HEK293 (cell line): ENCODE measurements around the gene NCMAP.
A peak's percentile ranks its signal among the peaks of the same experiment; 100 is the strongest.

ENCODE experiments used
- CTCF ChIA-PET: fragments of 350-600 bp; formaldehyde crosslinking; extraction: SDS; loops from one replicate; lab custom pipeline; 2021; ENCODE audit warnings: antibody characterized with exemption; lab: Yijun Ruan, JAX
- POLR2A ChIA-PET: fragments of 300-600 bp; formaldehyde crosslinking; extraction: SDS; loops from one replicate; lab custom pipeline; 2020; ENCODE audit warnings: antibody characterized with exemption, inconsistent platforms; lab: Yijun Ruan, JAX
- H3K27ac ChIP-seq: fragments of 200-500 bp; sonication (Bioruptor generic); 2 replicates; pipeline ENCODE4 v1.5.1; 2014; ENCODE audit warnings: low read depth, low read length, control low read depth, inconsistent platforms; ENCODE audit errors: extremely low read depth
- H3K36me3 ChIP-seq, 2 experiments: fragments of 200-500 bp in 1 of 2; sonication (Bioruptor generic) in 1 of 2; 1 replicate in 1 of 2; 2 replicates in 1 of 2; pipeline ENCODE4 v1.5.1; 2014 to 2017; ENCODE audit warnings: inconsistent platforms in 2 of 2, low read length in 2 of 2; ENCODE audit not compliant: control insufficient read depth in 2 of 2, insufficient read depth in 1 of 2
- H3K4me1 ChIP-seq: fragments of 200-500 bp; sonication (Bioruptor generic); 2 replicates; pipeline ENCODE4 v1.5.1; 2014; ENCODE audit warnings: mild to moderate bottlenecking, low read length, inconsistent platforms; ENCODE audit not compliant: control insufficient read depth, insufficient read depth
- H3K4me3 ChIP-seq: 2 replicates; pipeline ENCODE4 v1.5.1; 2011; ENCODE audit warnings: low read depth, mild to moderate bottlenecking, control low read depth, low read length, moderate library complexity
- H3K9me3 ChIP-seq: fragments of 200-500 bp; sonication (Bioruptor generic); 2 replicates; pipeline ENCODE4 v1.5.1; 2014; ENCODE audit warnings: low read depth, low read length, inconsistent platforms; ENCODE audit not compliant: control insufficient read depth, insufficient read depth
- HOXC10 ChIP-seq: sonication (generic); formaldehyde crosslinking; IDR thresholded peaks from 2 replicates; pipeline ENCODE4 v1.8.1; 2023; ENCODE audit warnings: mild to moderate bottlenecking, missing genetic modification reagents
- KLF10 ChIP-seq: fragments of 450-650 bp; IDR thresholded peaks from 2 replicates; pipeline ENCODE4 v1.5.1; 2018; ENCODE audit warnings: missing biosample characterization, mild to moderate bottlenecking, missing genetic modification characterization
- MEIS1 ChIP-seq: sonication (generic); formaldehyde crosslinking; IDR thresholded peaks from 2 replicates; pipeline ENCODE4 v1.8.1; 2022; ENCODE audit warnings: missing genetic modification reagents, mild to moderate bottlenecking, borderline replicate concordance
- MYNN ChIP-seq: fragments of 450-650 bp; formaldehyde crosslinking; IDR thresholded peaks from 2 replicates; pipeline ENCODE4 v1.5.1; 2016; ENCODE audit warnings: missing biosample characterization, missing genetic modification characterization, borderline replicate concordance
- PRDM10 ChIP-seq: fragments of 450-650 bp; formaldehyde crosslinking; IDR thresholded peaks from 2 replicates; pipeline ENCODE4 v1.5.1; 2016; ENCODE audit warnings: missing biosample characterization, missing genetic modification characterization
- ZNF133 ChIP-seq: fragments of 450-650 bp; formaldehyde crosslinking; IDR thresholded peaks from 2 replicates; pipeline ENCODE4 v1.5.1; 2016; ENCODE audit warnings: missing biosample characterization, missing genetic modification characterization
- ZNF174 ChIP-seq: fragments of 450-650 bp; formaldehyde crosslinking; IDR thresholded peaks from 2 replicates; pipeline ENCODE4 v1.5.0; 2017; ENCODE audit warnings: missing biosample characterization, mild to moderate bottlenecking, missing genetic modification characterization
- ZNF394 ChIP-seq: fragments of 450-650 bp; formaldehyde crosslinking; IDR thresholded peaks from 2 replicates; pipeline ENCODE4 v1.5.1; 2016; ENCODE audit warnings: missing biosample characterization, missing genetic modification characterization, mild to moderate bottlenecking, moderate library complexity, borderline replicate concordance
- ZNF426 ChIP-seq: fragments of 450-650 bp; formaldehyde crosslinking; IDR thresholded peaks from 2 replicates; pipeline ENCODE4 v1.5.1; 2017; ENCODE audit warnings: missing biosample characterization, missing genetic modification characterization, mild to moderate bottlenecking, inconsistent platforms, moderate library complexity
- ZNF571 ChIP-seq: fragments of 450-650 bp; formaldehyde crosslinking; IDR thresholded peaks from 2 replicates; pipeline ENCODE4 v1.5.0; 2017; ENCODE audit warnings: missing biosample characterization, missing genetic modification characterization
- ZNF580 ChIP-seq: fragments of 450-650 bp; formaldehyde crosslinking; IDR thresholded peaks from 2 replicates; pipeline ENCODE4 v1.5.1; 2016; ENCODE audit warnings: missing biosample characterization, missing genetic modification characterization
- ZNF585B ChIP-seq: fragments of 450-650 bp; formaldehyde crosslinking; IDR thresholded peaks from 2 replicates; pipeline ENCODE4 v1.5.1; 2016; ENCODE audit warnings: missing biosample characterization, missing genetic modification characterization
- ZNF600 ChIP-seq: fragments of 450-650 bp; formaldehyde crosslinking; IDR thresholded peaks from 2 replicates; pipeline ENCODE4 v1.5.1; 2016; ENCODE audit warnings: missing biosample characterization, missing genetic modification characterization
- ZNF626 ChIP-seq: fragments of 450-650 bp; sonication (Bioruptor Pico); formaldehyde crosslinking; IDR thresholded peaks from 2 replicates; pipeline ENCODE4 v1.5.1; 2018; ENCODE audit warnings: missing biosample characterization, missing genetic modification characterization, inconsistent platforms
- ZNF701 ChIP-seq: fragments of 450-650 bp; formaldehyde crosslinking; IDR thresholded peaks from 2 replicates; pipeline ENCODE4 v1.5.1; 2016; ENCODE audit warnings: missing biosample characterization, missing genetic modification characterization
- ZNF76 ChIP-seq: fragments of 450-650 bp; formaldehyde crosslinking; IDR thresholded peaks from 2 replicates; pipeline ENCODE4; 2016; ENCODE audit warnings: low read depth, missing biosample characterization, missing genetic modification characterization, borderline replicate concordance
- ZNF830 ChIP-seq: fragments of 450-650 bp; IDR thresholded peaks from 2 replicates; pipeline ENCODE4 v1.5.0; 2018; ENCODE audit warnings: missing biosample characterization, missing genetic modification characterization, low read depth, mild to moderate bottlenecking, moderate library complexity
- ZSCAN18 ChIP-seq: fragments of 450-650 bp; formaldehyde crosslinking; IDR thresholded peaks from 2 replicates; pipeline ENCODE4 v1.5.1; 2016; ENCODE audit warnings: missing biosample characterization, missing genetic modification characterization
- ZXDB ChIP-seq: fragments of 450-650 bp; formaldehyde crosslinking; IDR thresholded peaks from 2 replicates; pipeline ENCODE4 v1.5.1; 2016; ENCODE audit warnings: missing biosample characterization, missing genetic modification characterization

The NCMAP gene

GRCh38 chr1:24600551-24600950, 44.7 kb downstream of the NCMAP start:
- H3K9me3 ChIP-seq: no peaks in the 10 kb centered on the region
- no peak overlapping the region for H3K27ac ChIP-seq
- POLR2A ChIA-PET: no interaction called here
- H3K36me3 ChIP-seq: no peaks in the 10 kb centered on the region
- H3K4me3 ChIP-seq: no peak overlapping the region
- TF ChIP-seq ZNF585B (tag by site-specific recombination) (no peak), ZNF133 (tag by site-specific recombination) (no peak), ZNF600 (tag by site-specific recombination) (peak; percentile 47; the same call in 1 of the 2 replicates), MYNN (no peak), PRDM10 (tag by site-specific recombination) (peak; percentile 13; the same call in 1 of the 2 replicates)
- CTCF ChIA-PET: interaction anchor here (0.5 kb wide), 1 partner anchor 59 kb away, joined by 3 read pairs; no protein-coding TSS in a partner anchor
- H3K4me1 ChIP-seq: peaks cover 4% of the 10 kb centered on the region

GRCh38 chr1:24605534-24606295, 49.8 kb downstream of the NCMAP start:
- Histone ChIP-seq H3K36me3 (no peaks in the 10 kb centered on the region), H3K27ac (no peak overlapping the region), H3K4me3 (no peak overlapping the region), H3K9me3 (no peaks in the 10 kb centered on the region), H3K4me1 (no peaks in the 10 kb centered on the region)
- no peak for TF ChIP-seq PRDM10 (tag by site-specific recombination)
- no peak for TF ChIP-seq ZNF571 (tag by site-specific recombination)
- no peak for TF ChIP-seq ZSCAN18 (tag by site-specific recombination)
- TF ChIP-seq ZNF701: no peak
- no peak for TF ChIP-seq ZNF626 (tag by site-specific recombination)
- TF ChIP-seq MEIS1 (CRISPR knock-in tag): no peak
- TF ChIP-seq ZNF394 (tag by site-specific recombination): no peak
- TF ChIP-seq KLF10 (tag by site-specific recombination): no peak
- TF ChIP-seq ZNF580 (tag by site-specific recombination): no peak
- no peak for TF ChIP-seq HOXC10 (CRISPR knock-in tag)
- no peak for TF ChIP-seq ZNF830 (tag by site-specific recombination)
- no peak for TF ChIP-seq ZXDB (tag by site-specific recombination)
- no peak for TF ChIP-seq ZNF76
- TF ChIP-seq ZNF174 (tag by site-specific recombination): no peak
- TF ChIP-seq MYNN: no peak
- no peak for TF ChIP-seq ZNF426 (tag by site-specific recombination)
- POLR2A ChIA-PET: no interaction called here
- CTCF ChIA-PET: interaction anchor here (0.6 to 1.5 kb wide), 3 partner anchors 12 to 18 kb away, joined by 3 to 4 read pairs (median 4); no protein-coding TSS in a partner anchor
